Measurements from ENCODE around the gene FRMPD4.

DNA sequence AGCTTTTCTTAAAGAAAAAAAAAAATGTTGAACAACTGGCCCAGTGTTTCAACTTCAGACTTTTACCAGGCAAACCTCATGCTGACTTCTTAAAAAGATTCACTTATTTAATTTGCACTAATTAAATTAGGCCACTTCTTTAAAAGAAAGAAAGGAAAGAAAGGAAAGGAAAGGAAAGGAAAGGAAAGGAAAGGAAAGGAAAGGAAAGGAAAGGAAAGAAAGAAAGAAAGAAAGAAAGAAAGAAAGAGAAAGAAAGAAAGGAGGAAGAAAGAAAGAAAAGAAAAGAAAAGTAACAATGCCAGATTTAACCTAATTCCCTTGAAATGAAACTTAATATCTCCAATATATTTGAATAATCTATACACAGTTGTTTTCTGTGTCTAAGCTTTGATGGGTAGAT is 581.6 kb downstream of the FRMPD4 start:
- TF ChIP-seq GATA2 (IDR thresholded peaks at IDR 0.05; ENCODE audit: low read depth, low read length) (no peak), GATA3 (IDR thresholded peaks at IDR 0.05; ENCODE audit: low read depth, low read length) (no peak)

All from SH-SY5Y (cell line).